ENCODE data around the gene MESP2. TPM values are rescaled to one million over a fixed set of nuclear protein-coding genes. Genes with fewer than 3 reads are reported as not detected.

Gene MESP2
- total RNA-seq, 1 experiment from 2014 or later = 0.28 TPM

DNA sequence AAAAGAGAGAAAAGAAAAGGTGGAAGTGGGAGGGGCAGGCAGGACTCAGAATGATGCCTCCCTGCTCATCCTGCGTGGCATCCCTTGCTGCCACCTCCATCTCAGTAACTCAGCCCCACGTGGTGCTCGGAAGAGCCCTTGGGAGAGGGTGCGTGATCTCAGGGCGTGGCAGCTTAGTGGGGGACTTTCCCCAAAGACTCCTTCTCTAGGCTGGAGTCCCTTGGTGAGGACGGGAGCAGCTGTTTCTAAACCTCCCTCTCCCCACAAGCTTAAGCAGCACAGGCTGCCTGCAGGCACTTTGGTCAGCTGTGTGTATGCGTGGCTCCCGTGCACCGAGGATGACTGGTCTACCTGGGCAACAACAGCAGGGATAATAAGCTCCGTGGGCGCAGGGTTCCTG is 45.9 kb downstream of the MESP2 start:
- Histone ChIP-seq H3K14ac (ENCODE audit: insufficient read depth, low read length) (no peak overlapping the region), H4K5ac (ENCODE audit: insufficient read length, low read depth, low read length) (no peak overlapping the region), H3K79me1 (ENCODE audit: insufficient read depth, low read depth, low read length, poor library complexity, severe bottlenecking) (no peaks in the 10 kb centered on the region), H3K79me2 (ENCODE audit: insufficient read depth, low read length) (no peaks in the 10 kb centered on the region), H2BK5ac (ENCODE audit: insufficient read length, low read length) (no peak overlapping the region), H4K20me1 (ENCODE audit: control insufficient read depth, insufficient read depth, insufficient read length) (no peaks in the 10 kb centered on the region), H2AFZ (ENCODE audit: low read length) (no peak overlapping the region), H3K27ac (ENCODE audit: insufficient read length, low read depth, low read length) (no peak overlapping the region), H3K4me1 (ENCODE audit: insufficient read depth, low read length) (no peaks in the 10 kb centered on the region), H3K27me3 (ENCODE audit: insufficient read depth, low read length) (no peaks in the 10 kb centered on the region), H3K9me3 (ENCODE audit: control insufficient read depth, low read depth, low read length) (no peaks in the 10 kb centered on the region), H2BK120ac (ENCODE audit: low read depth, low read length, poor library complexity, severe bottlenecking) (no peak overlapping the region), H3K18ac (ENCODE audit: insufficient read length, low read depth, low read length) (no peak overlapping the region), H3K23ac (ENCODE audit: insufficient read length, low read depth, low read length) (no peak overlapping the region), H2BK12ac (ENCODE audit: insufficient read length, low read depth, low read length) (no peak overlapping the region), H3K4ac (ENCODE audit: low read depth, low read length) (no peak overlapping the region), H3K4me2 (ENCODE audit: insufficient read depth, insufficient read length, low read length) (no peak overlapping the region), H4K8ac (replicated peaks; ENCODE audit: insufficient read length, low read depth, low read length) (no peak overlapping the region), H3K56ac (ENCODE audit: insufficient read length, low read depth, low read length) (no peak overlapping the region), H3K23me2 (ENCODE audit: insufficient read length, low read depth, low read length, poor library complexity, severe bottlenecking) (no peaks in the 10 kb centered on the region), H3K9ac (ENCODE audit: extremely low read depth, insufficient read length, low read length) (no peak overlapping the region), H2BK20ac (ENCODE audit: low read depth, low read length, poor library complexity, severe bottlenecking) (no peak overlapping the region), H4K91ac (ENCODE audit: insufficient read length, low read depth, low read length) (no peak overlapping the region), H2BK15ac (ENCODE audit: low read depth, low read length) (no peak overlapping the region), H3T11ph (ENCODE audit: low read length) (no peak overlapping the region), H2AK5ac (ENCODE audit: insufficient read length, low read length) (no peak overlapping the region)
- Mint-ChIP-seq H3K4me3 (no peak overlapping the region), H3K36me3 (ENCODE audit: insufficient read depth in 1 of 3, low read depth in 3 of 3) (no peaks in the 10 kb centered on the region), H3K9me3 (no peaks in the 10 kb centered on the region), H3K27me3 (ENCODE audit: low read depth) (peaks cover 20% of the 10 kb centered on the region), H3K4me1 (peaks cover 6 to 10% of the 10 kb centered on the region in 2 experiments; a peak in 3 of 4 replicates), H3K27ac (no peak overlapping the region)
- TF ChIP-seq, protein P1, sequence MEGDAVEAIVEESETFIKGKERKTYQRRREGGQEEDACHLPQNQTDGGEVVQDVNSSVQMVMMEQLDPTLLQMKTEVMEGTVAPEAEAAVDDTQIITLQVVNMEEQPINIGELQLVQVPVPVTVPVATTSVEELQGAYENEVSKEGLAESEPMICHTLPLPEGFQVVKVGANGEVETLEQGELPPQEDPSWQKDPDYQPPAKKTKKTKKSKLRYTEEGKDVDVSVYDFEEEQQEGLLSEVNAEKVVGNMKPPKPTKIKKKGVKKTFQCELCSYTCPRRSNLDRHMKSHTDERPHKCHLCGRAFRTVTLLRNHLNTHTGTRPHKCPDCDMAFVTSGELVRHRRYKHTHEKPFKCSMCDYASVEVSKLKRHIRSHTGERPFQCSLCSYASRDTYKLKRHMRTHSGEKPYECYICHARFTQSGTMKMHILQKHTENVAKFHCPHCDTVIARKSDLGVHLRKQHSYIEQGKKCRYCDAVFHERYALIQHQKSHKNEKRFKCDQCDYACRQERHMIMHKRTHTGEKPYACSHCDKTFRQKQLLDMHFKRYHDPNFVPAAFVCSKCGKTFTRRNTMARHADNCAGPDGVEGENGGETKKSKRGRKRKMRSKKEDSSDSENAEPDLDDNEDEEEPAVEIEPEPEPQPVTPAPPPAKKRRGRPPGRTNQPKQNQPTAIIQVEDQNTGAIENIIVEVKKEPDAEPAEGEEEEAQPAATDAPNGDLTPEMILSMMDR (conservative IDR thresholded peaks at IDR 0.05) = no peak
- WGBS (ENCODE audit: extremely low coverage, insufficient read length, low lambda C conversion rate) = no CpG with 5 or more reads among the region's 11 CpGs
- DNase-seq = no peak
